SH-SY5Y (cell line): ENCODE data around the gene SIAE.

Source experiments
- GATA2 ChIP-seq: IDR thresholded peaks from 2 replicates; pipeline ENCODE4 v1.6.1; 2011; ENCODE audit warnings: mild to moderate bottlenecking, low read depth, low read length
- GATA3 ChIP-seq: IDR thresholded peaks from 2 replicates; pipeline ENCODE4 v1.6.1; 2011; ENCODE audit warnings: low read depth, mild to moderate bottlenecking, low read length, moderate library complexity

- TF ChIP-seq GATA3 (no peak), GATA2 (no peak)
Observed at GRCh38 chr11:124700028-124700427, 26.5 kb upstream of the SIAE start.
